Activated CD8-positive, alpha-beta memory T cell treated with anti-CD3 and anti-CD28 coated beads, Interleukin-2, amount 10 ng/mL, durations not matched to agents 7 days and 5 days (primary cell): ENCODE measurements around the gene KLRC2. TPM values are rescaled to one million over a fixed set of nuclear protein-coding genes. Genes with fewer than 3 reads are reported as not detected.
"Not testable (repeated sequence)": the region's sequence is repeated elsewhere in the genome, so short reads cannot be mapped to it uniquely, and the experiment has no call there.

Source experiments
- ATAC-seq: fragments of 150-1000 bp; cut with Tn5 transposase; one replicate; pipeline ENCODE4 v1.10.0; 2021; ENCODE audit warnings: moderate library complexity
- CTCF ChIA-PET: fragments of 350-600 bp; sonication (Branson Sonifier 250); formaldehyde crosslinking; loops from one replicate; lab custom pipeline; 2021; ENCODE audit warnings: antibody characterized with exemption; lab: Charles Lee
- DNase-seq: peaks from one replicate; pipeline ENCODE4 v3.0.0-alpha.2; 2020
- H3K27ac Mint-ChIP-seq: one replicate; pipeline ENCODE4 v1.8.0; 2021; ENCODE audit warnings: mild to moderate bottlenecking, mixed read lengths
- H3K27me3 Mint-ChIP-seq: one replicate; pipeline ENCODE4 v1.8.0; 2021; ENCODE audit warnings: mixed read lengths
- H3K36me3 Mint-ChIP-seq: one replicate; pipeline ENCODE4 v1.8.0; 2021; ENCODE audit warnings: mild to moderate bottlenecking, mixed read lengths
- H3K4me1 Mint-ChIP-seq: one replicate; pipeline ENCODE4 v1.8.0; 2021; ENCODE audit warnings: mixed read lengths
- H3K4me3 Mint-ChIP-seq: one replicate; pipeline ENCODE4 v1.8.0; 2021; ENCODE audit warnings: mild to moderate bottlenecking, moderate library complexity, mixed read lengths
- H3K9me3 Mint-ChIP-seq: one replicate; pipeline ENCODE4 v1.8.0; 2022; ENCODE audit warnings: low read depth, mixed read lengths
- total RNA-seq, 2 experiments: library from RNA; stranded (reverse); gene quantifications; one replicate each; pipeline ENCODE4 v1.2.3, GENCODE V29; 2021

The KLRC2 gene
- total RNA-seq, 2 experiments from 2014 or later = 6.8 to 23.4 TPM

- not testable (repeated sequence) for ATAC-seq, H3K9me3 Mint-ChIP-seq, H3K27me3 Mint-ChIP-seq
- peak; percentile 44 for DNase-seq
- Mint-ChIP-seq H3K4me3 (peak overlapping the region; percentile 76), H3K36me3 (peaks cover 34% of the 10 kb centered on the region), H3K27ac (peak overlapping the region; percentile 94), H3K4me1 (peaks cover 70% of the 10 kb centered on the region)
- CTCF ChIA-PET = interaction anchor here (1.1 to 2.6 kb wide), 3 partner anchors 9 to 158 kb away, joined by 3 to 8 read pairs (median 4); no protein-coding TSS in a partner anchor
These were observed 39.6 kb downstream of the KLRC2 start for GRCh38 chr12:10396176-10396575.

- H3K9me3 Mint-ChIP-seq = no peaks in the 10 kb centered on the region
- H3K36me3 Mint-ChIP-seq = peaks cover 30% of the 10 kb centered on the region
- ATAC-seq (peak; percentile 59), DNase-seq (peak; percentile 62)
- CTCF ChIA-PET = interaction anchor here (1.1 kb wide), 1 partner anchor 9 kb away, joined by 3 read pairs; no protein-coding TSS in a partner anchor
- H3K4me3 Mint-ChIP-seq = peak overlapping the region; percentile 76
- H3K27me3 Mint-ChIP-seq = no peaks in the 10 kb centered on the region
- peaks cover 69% of the 10 kb centered on the region for H3K4me1 Mint-ChIP-seq
- H3K27ac Mint-ChIP-seq = peak overlapping the region; percentile 94
These were observed 40.3 kb downstream of the KLRC2 start for GRCh38 chr12:10395390-10395998.

- H3K4me3 Mint-ChIP-seq = peak overlapping the region; percentile 76
- DNase-seq = peak; percentile 75
- CTCF ChIA-PET = interaction anchor here (1.0 kb wide), 1 partner anchor 17 kb away, joined by 4 read pairs; no protein-coding TSS in a partner anchor
These were observed 41.2 kb downstream of the KLRC2 start for GRCh38 chr12:10394531-10395152.

GRCh38 chr12:10393291-10393690 is 42.5 kb downstream of the KLRC2 start:
- Mint-ChIP-seq H3K9me3 (no peaks in the 10 kb centered on the region), H3K27me3 (no peaks in the 10 kb centered on the region), H3K27ac (peak overlapping the region; percentile 98), H3K36me3 (peaks cover 34% of the 10 kb centered on the region), H3K4me1 (peaks cover 61% of the 10 kb centered on the region), H3K4me3 (peak overlapping the region; percentile 54)
- ATAC-seq (no peak), DNase-seq (no peak)
- CTCF ChIA-PET = interaction anchor here (1.4 to 2.9 kb wide), 4 partner anchors 8 to 165 kb away, joined by 3 to 8 read pairs (median 4); no protein-coding TSS in a partner anchor

More at GRCh38 chr12:10394531-10395152, 41.2 kb downstream of the KLRC2 start:
- not testable (repeated sequence) for H3K27me3 Mint-ChIP-seq, H3K9me3 Mint-ChIP-seq
- H3K36me3 Mint-ChIP-seq = peaks cover 30% of the 10 kb centered on the region
- H3K4me1 Mint-ChIP-seq = peaks cover 69% of the 10 kb centered on the region
- peak overlapping the region; percentile 94 for H3K27ac Mint-ChIP-seq
- ATAC-seq = peak; percentile 50

GRCh38 chr12:10392394-10392930 is 43.3 kb downstream of the KLRC2 start:
- peak overlapping the region; percentile 98 for H3K27ac Mint-ChIP-seq
- H3K9me3 Mint-ChIP-seq = no peaks in the 10 kb centered on the region
- peak; percentile 87 for DNase-seq
- peak overlapping the region; percentile 74 for H3K4me3 Mint-ChIP-seq
- peaks cover 30% of the 10 kb centered on the region for H3K36me3 Mint-ChIP-seq
- peaks cover 54% of the 10 kb centered on the region for H3K4me1 Mint-ChIP-seq
- ATAC-seq = peak; percentile 28
- CTCF ChIA-PET = interaction anchor here (0.7 to 2.9 kb wide), 6 partner anchors 9 to 282 kb away, joined by 3 to 8 read pairs (median 4); no protein-coding TSS in a partner anchor
- no peaks in the 10 kb centered on the region for H3K27me3 Mint-ChIP-seq

GRCh38 chr12:10390991-10391390 is 44.8 kb downstream of the KLRC2 start:
- H3K4me1 Mint-ChIP-seq = peaks cover 52% of the 10 kb centered on the region
- CTCF ChIA-PET = interaction anchor here (0.7 to 2.9 kb wide), 3 partner anchors 9 to 331 kb away, joined by 3 to 8 read pairs (median 3); no protein-coding TSS in a partner anchor
- peak overlapping the region; percentile 54 for H3K4me3 Mint-ChIP-seq
- not testable (repeated sequence) for DNase-seq, H3K27me3 Mint-ChIP-seq, ATAC-seq, H3K9me3 Mint-ChIP-seq
- H3K27ac Mint-ChIP-seq = peak overlapping the region; percentile 89
- H3K36me3 Mint-ChIP-seq = peaks cover 37% of the 10 kb centered on the region

- peaks cover 50% of the 10 kb centered on the region for H3K4me1 Mint-ChIP-seq
- CTCF ChIA-PET = no interaction called here
- H3K36me3 Mint-ChIP-seq = peaks cover 43% of the 10 kb centered on the region
- DNase-seq (no peak), ATAC-seq (no peak)
- H3K9me3 Mint-ChIP-seq = no peaks in the 10 kb centered on the region
- H3K4me3 Mint-ChIP-seq = peak within 1 kb of the TSS; percentile 91
- H3K27ac Mint-ChIP-seq = peak within 1 kb of the TSS; percentile 96
- H3K27me3 Mint-ChIP-seq = no peaks in the 10 kb centered on the region
These were observed 45.9 kb downstream of the KLRC2 start, which contains the start of gene KLRK1 for GRCh38 chr12:10389904-10390303. Gene KLRK1 (minus strand): TSS chr12:10390041. CDS start chr12:10388810, 1,231 bp downstream.

GRCh38 chr12:10388624-10389413 is 47.0 kb downstream of the KLRC2 start:
- H3K4me1 Mint-ChIP-seq = peaks cover 50% of the 10 kb centered on the region
- CTCF ChIA-PET = interaction anchor here (1.0 to 5.1 kb wide), 3 partner anchors 22 to 170 kb away, joined by 3 to 19 read pairs (median 3); no protein-coding TSS in a partner anchor
- H3K9me3 Mint-ChIP-seq = no peaks in the 10 kb centered on the region
- peaks cover 53% of the 10 kb centered on the region for H3K36me3 Mint-ChIP-seq
- H3K4me3 Mint-ChIP-seq = peak overlapping the region; percentile 91
- H3K27me3 Mint-ChIP-seq = no peaks in the 10 kb centered on the region
- DNase-seq = peak; percentile 70
- no peak for ATAC-seq
- peak overlapping the region; percentile 96 for H3K27ac Mint-ChIP-seq

- not testable (repeated sequence) for H3K9me3 Mint-ChIP-seq, H3K27me3 Mint-ChIP-seq, ATAC-seq
- Mint-ChIP-seq H3K27ac (peak overlapping the region; percentile 96), H3K4me1 (peaks cover 47% of the 10 kb centered on the region), H3K4me3 (peak overlapping the region; percentile 91), H3K36me3 (peaks cover 62% of the 10 kb centered on the region)
- CTCF ChIA-PET = interaction anchor here (5.1 kb wide), 1 partner anchor 22 kb away, joined by 19 read pairs; no protein-coding TSS in a partner anchor
- peak; percentile 67 for DNase-seq
These were observed 48.3 kb downstream of the KLRC2 start for GRCh38 chr12:10387498-10387897.

- peak overlapping the region; percentile 91 for H3K4me3 Mint-ChIP-seq
- CTCF ChIA-PET = interaction anchor here (1.5 to 5.1 kb wide), 2 partner anchors 20 to 21 kb away, joined by 6 to 19 read pairs; no protein-coding TSS in a partner anchor
- no peaks in the 10 kb centered on the region for H3K27me3 Mint-ChIP-seq
- peaks cover 67% of the 10 kb centered on the region for H3K36me3 Mint-ChIP-seq
- peaks cover 49% of the 10 kb centered on the region for H3K4me1 Mint-ChIP-seq
- ATAC-seq = no peak
- DNase-seq = no peak
- H3K27ac Mint-ChIP-seq = peak overlapping the region; percentile 96
- no peaks in the 10 kb centered on the region for H3K9me3 Mint-ChIP-seq
These were observed 49.0 kb downstream of the KLRC2 start for GRCh38 chr12:10386857-10387256.

- H3K36me3 Mint-ChIP-seq = peaks cover 80% of the 10 kb centered on the region
- H3K4me1 Mint-ChIP-seq = peaks cover 58% of the 10 kb centered on the region
- peak overlapping the region; percentile 91 for H3K4me3 Mint-ChIP-seq
- H3K27ac Mint-ChIP-seq = peak overlapping the region; percentile 96
- no peaks in the 10 kb centered on the region for H3K9me3 Mint-ChIP-seq
- CTCF ChIA-PET = interaction anchor here (1.5 to 5.1 kb wide), 3 partner anchors 12 to 21 kb away, joined by 6 to 19 read pairs (median 8); no protein-coding TSS in a partner anchor
- ATAC-seq = peak; percentile 62
- H3K27me3 Mint-ChIP-seq = no peaks in the 10 kb centered on the region
- DNase-seq = no peak
These were observed 50.6 kb downstream of the KLRC2 start for GRCh38 chr12:10385166-10385613.

- DNase-seq = no peak
- peaks cover 80% of the 10 kb centered on the region for H3K36me3 Mint-ChIP-seq
- H3K9me3 Mint-ChIP-seq = no peaks in the 10 kb centered on the region
- CTCF ChIA-PET = interaction anchor here (5.1 kb wide), 1 partner anchor 18 kb away, joined by 19 read pairs; no protein-coding TSS in a partner anchor
- H3K4me1 Mint-ChIP-seq = peaks cover 60% of the 10 kb centered on the region
- ATAC-seq = no peak
- no peaks in the 10 kb centered on the region for H3K27me3 Mint-ChIP-seq
- H3K27ac Mint-ChIP-seq = peak overlapping the region; percentile 96
- peak overlapping the region; percentile 91 for H3K4me3 Mint-ChIP-seq
These were observed 51.6 kb downstream of the KLRC2 start for GRCh38 chr12:10384191-10384590.
